G401.6 (cell line): ENCODE data around the gene STK39.

Experiments
- FAIRE-seq: peaks from 2 replicates; lab custom pipeline; 2012; peaks lifted over from hg19 to GRCh38; lab: Jason Lieb, UNC

The STK39 gene

GRCh38 chr2:168241746-168242145, 5.6 kb downstream of the STK39 start:
- no peak for FAIRE-seq

- no peak for FAIRE-seq
These were observed 6.2 kb downstream of the STK39 start for GRCh38 chr2:168241208-168241607.

- FAIRE-seq: no peak
These were observed 8.1 kb downstream of the STK39 start for GRCh38 chr2:168239281-168239680.

GRCh38 chr2:168237741-168238140, 9.7 kb downstream of the STK39 start:
- FAIRE-seq: no peak

GRCh38 chr2:168234407-168235085, 12.8 kb downstream of the STK39 start:
- FAIRE-seq: no peak

- no peak for FAIRE-seq
These were observed 13.5 kb downstream of the STK39 start for GRCh38 chr2:168233726-168234406.

GRCh38 chr2:168233166-168233565, 14.2 kb downstream of the STK39 start:
- FAIRE-seq: no peak

GRCh38 chr2:168231609-168232241, 15.7 kb downstream of the STK39 start:
- FAIRE-seq: no peak

- FAIRE-seq: no peak
These were observed 17.0 kb downstream of the STK39 start for GRCh38 chr2:168230389-168230788.

- no peak for FAIRE-seq
These were observed 23.0 kb downstream of the STK39 start for GRCh38 chr2:168224346-168224745.

GRCh38 chr2:168222088-168222487, 25.3 kb downstream of the STK39 start:
- FAIRE-seq: no peak

GRCh38 chr2:168220965-168221819, 26.2 kb downstream of the STK39 start:
- no peak for FAIRE-seq

- no peak for FAIRE-seq
These were observed 29.5 kb downstream of the STK39 start for GRCh38 chr2:168217920-168218319.

- no peak for FAIRE-seq
These were observed 30.9 kb downstream of the STK39 start for GRCh38 chr2:168216351-168217005.

- FAIRE-seq: no peak
These were observed 31.6 kb downstream of the STK39 start for GRCh38 chr2:168215813-168216212.

GRCh38 chr2:168212866-168213265, 34.5 kb downstream of the STK39 start:
- no peak for FAIRE-seq

- no peak for FAIRE-seq
These were observed 35.2 kb downstream of the STK39 start for GRCh38 chr2:168212167-168212566.

- no peak for FAIRE-seq
These were observed 35.7 kb downstream of the STK39 start for GRCh38 chr2:168211664-168212163.

GRCh38 chr2:168210895-168211570, 36.4 kb downstream of the STK39 start:
- FAIRE-seq: no peak

- no peak for FAIRE-seq
These were observed 37.0 kb downstream of the STK39 start for GRCh38 chr2:168210216-168210894.

GRCh38 chr2:168208652-168209051, 38.7 kb downstream of the STK39 start:
- FAIRE-seq: no peak
